Adipose tissue (tissue), 3 donors: Measurements from ENCODE around the gene NFE2L1. TPM values are rescaled to one million over a fixed set of nuclear protein-coding genes. Genes with fewer than 3 reads are reported as not detected.
"Not testable (repeated sequence)": the region's sequence is repeated elsewhere in the genome, so short reads cannot be mapped to it uniquely, and the experiment has no call there.

ENCODE experiments used
- H3K27ac ChIP-seq: one replicate; pipeline ENCODE4 v1.5.1; 2013; ENCODE audit warnings: low read depth, low read length
- WGBS, 3 donors: extraction: QIAGEN DNeasy Blood & Tissue Kit; methylation state at CpG; one replicate each; pipeline ENCODE4 v1.1.7; 2013; 5-methylcytosine and 5-hydroxymethylcytosine counted together
- polyA plus RNA-seq, 3 donors: library from polyadenylated mRNA; stranded (reverse); fragments of 200-250 nt; gene quantifications; one replicate each; pipeline ENCODE4 v1.2.3, GENCODE V29; 2013
- donor health status: healthy with polysubstance abuse.
- donor health status: Bipolar disorder and iron deficiency.
- donor health status: healthy.

NFE2L1 gene
- polyA plus RNA-seq, 3 donors: 29.9 to 183 (median 91.0) TPM

DNA sequence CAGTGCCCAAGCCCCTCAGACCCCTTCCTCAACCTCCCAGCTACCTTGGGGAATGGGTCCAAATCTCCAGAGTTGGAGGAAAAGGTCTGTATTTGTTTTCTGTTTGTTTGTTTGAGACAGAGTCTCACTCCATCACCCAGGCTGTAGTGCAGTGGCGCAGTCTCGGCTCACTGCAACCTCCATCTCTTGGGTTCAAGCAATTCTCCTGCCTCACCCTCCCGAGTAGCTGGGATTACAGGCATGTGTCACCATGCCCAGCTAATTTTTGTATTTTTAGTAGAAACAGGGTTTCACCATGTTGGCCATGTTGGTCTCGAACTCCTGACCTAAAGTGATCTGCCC lies 30.4 kb upstream of the NFE2L1 start:
- WGBS, 3 donors: 87 to 92% (median 90%) methylated on average over 4 of the region's 4 CpGs

DNA sequence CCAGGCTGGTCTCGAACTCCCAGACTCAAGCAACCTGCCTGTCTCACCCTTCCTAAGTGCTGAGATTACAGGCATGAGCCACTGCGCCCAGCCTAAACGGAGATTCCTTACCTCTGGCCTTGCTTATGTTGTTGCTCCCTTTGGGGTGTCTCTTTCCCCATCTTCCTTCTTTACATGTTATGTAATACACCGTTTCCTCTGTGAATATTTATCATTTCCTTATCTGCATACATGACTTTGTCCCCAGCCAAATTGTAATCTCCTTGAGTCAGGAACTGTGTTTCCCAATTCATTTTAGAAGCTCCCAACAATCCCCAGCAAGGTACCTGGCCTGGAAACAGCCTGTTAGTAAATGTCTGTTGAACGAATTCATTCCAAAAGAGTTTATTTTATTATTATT lies 26.2 kb upstream of the NFE2L1 start:
- WGBS, 3 donors: 47 to 67% (median 51%) methylated on average over 5 of the region's 5 CpGs
- H3K27ac ChIP-seq: no peak overlapping the region

More for the DNA sequence above, 30.4 kb upstream of the NFE2L1 start:
- H3K27ac ChIP-seq: not testable (repeated sequence)

DNA sequence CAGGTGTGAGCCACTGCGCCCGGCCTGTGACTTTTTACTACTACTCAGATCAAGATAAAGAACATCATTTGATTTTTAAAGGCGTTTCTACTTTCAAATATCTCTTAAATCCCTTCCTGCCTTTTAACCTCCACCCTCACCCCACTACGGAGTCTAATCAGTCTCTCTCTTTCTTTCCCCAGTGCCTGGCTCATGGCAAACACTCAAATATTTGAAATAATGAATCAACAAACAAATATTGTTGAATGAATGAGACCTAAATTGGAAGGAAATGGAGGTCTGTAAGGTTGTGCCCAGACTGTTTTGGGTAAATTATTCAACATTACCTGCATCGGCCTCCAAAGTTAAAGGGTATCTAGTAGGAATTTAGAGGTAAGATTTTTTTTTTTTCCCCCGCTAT lies 25.3 kb upstream of the NFE2L1 start:
- 50 to 59% (median 55%) methylated on average over 6 of the region's 6 CpGs for WGBS, 3 donors
- H3K27ac ChIP-seq: no peak overlapping the region

DNA sequence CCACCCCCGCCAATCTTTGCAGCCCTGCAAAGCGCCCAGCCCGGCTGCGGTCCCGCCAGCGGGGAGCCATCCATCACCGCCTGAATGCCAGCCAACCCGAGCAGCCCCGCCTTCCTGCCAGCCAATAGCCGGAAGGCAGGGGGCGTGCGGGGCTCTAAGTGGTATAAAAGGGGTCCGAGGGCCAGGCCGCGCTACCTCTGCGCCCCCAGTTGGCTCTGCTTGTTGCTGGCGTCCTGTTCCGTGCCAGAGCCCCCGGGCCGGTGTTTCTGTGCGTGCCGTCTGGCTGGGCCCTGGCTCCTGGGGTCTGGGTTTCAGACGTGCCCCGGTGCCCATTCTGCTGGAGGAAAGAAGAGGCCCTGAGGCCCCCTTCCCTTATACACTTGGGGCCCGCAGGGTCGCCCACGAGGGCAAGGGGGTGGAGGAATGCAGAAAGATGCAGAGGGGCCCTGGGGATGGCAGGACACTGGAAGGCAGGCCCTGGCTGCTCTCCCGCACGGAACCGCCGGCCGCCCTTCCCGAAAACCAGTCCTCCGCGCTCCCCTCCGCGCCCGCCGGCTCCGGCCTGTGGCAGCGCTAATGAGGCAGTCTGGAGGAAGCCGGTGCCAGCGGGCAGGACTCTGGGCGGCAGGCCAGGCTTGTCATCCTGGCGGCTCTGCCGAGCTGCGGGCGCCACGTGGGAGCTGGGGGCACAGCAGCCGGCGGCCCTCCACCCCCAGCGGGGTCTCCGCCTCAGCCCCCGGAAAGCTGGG lies 24.6 kb upstream of the NFE2L1 start:
- WGBS, 3 donors: 1 to 3% (median 1%) methylated on average over 45 to 54 of the region's 54 CpGs
- no peak overlapping the region for H3K27ac ChIP-seq

DNA sequence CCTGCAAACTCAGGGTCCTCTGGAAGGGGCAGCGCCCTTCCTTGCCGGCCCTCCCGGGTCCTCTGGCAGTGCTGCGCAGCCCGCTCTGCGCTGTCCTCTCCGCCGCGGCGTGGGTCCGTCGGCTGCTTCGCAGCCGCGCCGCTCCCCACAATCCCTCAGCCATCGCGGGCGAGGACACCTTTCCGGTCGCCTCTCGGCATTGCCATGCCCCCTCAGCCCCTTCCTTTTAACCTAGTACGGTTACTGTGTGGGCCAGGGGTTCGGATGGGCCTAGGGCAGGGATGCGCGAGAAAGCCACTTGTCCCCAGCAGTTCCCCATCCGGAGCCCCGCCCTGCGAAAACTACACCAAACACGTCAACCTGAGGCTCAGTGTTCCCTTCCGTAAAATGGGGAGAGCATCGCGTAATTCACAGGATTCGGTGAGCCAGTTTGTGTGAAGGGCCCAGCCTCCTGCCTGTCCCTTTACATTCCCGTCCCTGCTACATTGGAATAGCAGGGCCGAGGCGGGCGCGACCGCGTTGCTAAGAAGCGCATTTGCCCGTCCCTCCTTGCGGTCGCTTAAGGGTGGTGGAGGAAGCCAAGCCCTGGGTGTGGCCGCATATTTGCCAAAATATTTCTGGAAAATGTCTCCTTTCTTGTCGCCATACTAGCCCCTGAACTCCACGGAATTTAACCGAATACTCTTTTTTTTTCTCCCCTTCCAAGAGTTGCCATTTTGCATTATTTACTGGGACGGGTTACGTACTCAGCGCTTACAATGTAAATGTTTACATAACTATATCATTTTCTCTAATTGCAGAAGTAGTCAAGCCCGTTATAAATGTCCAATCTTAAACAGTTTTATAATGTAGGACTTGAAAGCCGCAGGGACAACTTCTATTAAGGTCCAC lies 23.8 kb upstream of the NFE2L1 start:
- WGBS, 3 donors: 1 to 2% (median 1%) methylated on average over 54 of the region's 54 CpGs
- H3K27ac ChIP-seq: no peak overlapping the region

DNA sequence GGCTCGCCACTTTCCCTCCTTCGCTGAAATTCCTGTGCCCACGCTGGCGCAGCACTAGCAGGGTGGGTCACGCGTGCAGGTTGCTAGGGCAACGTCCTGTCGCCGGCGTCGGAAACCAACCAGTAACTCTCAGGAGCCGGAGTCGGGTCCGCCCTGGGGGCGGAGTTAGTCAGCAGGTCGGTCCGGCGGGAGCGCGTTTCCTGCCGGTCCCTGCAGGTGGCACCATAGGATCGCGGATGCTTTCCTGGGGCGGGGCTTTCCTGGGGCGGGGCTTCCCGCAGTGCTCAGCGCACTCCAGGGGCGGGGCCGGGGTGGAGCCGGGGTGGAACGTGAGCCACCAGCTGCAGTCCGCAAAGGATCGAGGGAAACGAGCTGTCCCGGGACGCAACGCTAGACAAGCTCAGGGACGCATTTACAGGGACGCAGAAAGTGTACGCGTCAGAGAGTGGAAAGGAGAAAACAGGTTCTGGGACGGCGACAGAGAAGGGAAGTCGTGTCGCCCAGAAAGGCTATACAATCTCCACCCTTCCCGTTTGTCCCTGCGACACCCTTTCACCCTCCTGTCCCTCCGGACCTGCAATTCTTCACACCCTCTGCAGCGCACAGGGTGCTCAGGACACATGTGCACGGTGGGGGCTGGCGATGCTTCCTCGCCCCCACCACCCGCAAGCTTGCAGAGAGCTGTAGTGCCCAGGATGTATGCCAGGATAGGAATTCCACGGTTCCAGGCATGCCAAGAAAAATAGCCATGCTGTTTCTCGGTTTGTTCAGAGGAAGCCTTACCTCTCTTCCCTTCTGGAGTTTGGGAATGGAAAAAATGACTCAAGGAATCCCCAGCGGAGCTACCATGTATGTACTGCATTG lies 22.9 kb upstream of the NFE2L1 start:
- H3K27ac ChIP-seq: no peak overlapping the region

DNA sequence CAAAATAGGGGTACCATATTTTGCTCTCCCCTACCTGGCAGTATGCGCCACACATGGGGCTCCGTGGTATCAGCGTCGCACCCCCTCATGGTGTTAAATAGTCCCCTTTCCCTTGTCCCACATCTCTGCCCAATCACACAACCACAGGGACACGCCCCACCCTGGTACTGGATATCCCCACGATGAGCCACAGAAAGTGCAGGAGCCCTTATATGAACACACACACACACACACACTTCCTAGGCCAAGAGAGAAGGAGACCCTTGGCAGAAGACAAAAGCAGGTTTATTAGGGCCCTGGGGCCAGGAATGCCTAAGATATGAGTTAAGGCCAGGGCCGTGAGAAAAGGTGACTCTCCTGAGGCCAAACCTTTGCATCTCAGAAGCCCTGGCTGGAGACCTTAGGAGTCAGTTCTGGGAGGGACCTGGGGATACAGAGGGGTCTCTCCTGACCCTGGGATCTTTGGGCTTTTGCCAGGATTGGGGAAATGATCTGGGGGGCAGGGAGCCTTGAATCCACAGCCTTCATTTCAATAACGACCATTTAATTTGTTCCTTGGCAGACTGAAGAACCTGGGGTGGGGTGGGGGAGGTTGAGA lies 22.2 kb upstream of the NFE2L1 start:
- 29 to 32% (median 29%) methylated on average over 8 of the region's 8 CpGs for WGBS, 3 donors
- no peak overlapping the region for H3K27ac ChIP-seq

More for the DNA sequence above, 22.9 kb upstream of the NFE2L1 start:
- WGBS, 3 donors: 0 to 1% (median 1%) methylated on average over 55 to 56 of the region's 56 CpGs

DNA sequence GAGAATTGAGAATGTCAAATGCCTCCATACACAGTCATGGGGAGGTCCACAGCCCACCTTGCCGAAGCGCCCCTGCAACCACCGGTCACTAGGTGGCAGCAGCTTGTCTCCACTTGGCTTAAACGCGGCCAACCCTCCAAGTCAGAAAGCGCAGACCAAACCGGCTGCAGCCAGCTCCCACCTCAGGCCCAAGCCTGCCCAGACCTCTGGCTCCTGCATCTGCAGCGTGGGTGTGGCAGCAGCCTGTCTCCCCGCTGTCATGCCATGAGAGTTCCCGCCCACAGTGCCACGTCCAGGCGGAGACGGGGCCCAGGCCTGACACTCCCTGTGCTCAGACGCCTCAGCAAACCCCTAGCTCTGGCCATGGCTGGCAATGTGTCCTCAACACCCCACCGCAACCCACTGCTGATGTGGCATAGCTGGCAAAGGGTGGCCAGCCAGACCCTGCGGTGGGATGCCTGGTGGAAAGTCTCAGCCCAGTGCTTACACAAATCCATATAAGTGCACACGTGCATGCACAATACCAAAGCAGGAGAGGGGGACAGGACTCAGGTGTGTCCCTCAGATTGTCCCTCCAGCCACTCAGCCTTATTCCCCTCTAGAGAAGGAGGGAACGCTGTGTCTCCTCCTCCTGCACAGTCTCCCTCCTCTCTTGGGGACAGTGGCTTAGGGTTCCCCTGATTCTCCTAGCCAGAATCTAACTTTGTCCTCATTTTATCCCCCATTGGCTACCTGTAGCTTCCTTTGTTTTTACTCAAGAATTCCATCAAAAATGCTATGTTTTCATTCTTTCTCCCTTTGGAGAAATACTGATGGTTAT lies 21.4 kb upstream of the NFE2L1 start:
- WGBS, 3 donors: 21 to 25% (median 24%) methylated on average over 16 to 18 of the region's 18 CpGs

DNA sequence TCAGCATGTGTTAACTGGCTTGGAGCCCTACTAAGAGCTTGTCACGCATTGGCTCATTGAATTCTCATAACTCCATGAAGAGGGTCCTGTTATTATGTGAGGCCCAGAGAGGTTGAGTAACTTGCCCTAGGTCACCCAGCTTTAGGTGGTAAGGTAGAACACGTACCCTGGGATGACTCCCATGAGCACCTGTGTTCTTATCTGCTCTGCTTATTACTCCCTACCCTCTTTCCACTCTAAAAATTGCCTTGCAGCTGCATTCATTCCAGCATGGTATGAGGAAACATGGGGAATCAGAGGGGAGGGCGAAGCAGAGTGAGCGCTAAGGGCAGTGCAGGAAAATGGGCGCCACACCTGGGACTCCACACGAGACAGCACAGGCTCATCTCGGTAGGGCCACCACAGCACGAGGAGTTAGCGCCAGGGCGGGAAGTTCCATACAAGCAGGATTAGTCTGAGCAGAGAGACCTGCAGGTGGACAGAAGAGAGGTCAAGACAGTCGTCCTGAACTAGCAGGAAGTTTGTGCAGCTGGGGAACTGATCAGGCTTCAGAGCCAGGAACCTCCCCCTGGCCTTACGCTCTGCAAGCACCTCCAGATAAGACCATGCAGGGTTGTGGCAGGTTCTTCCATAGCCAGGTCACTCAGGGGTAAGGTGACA lies 20.7 kb upstream of the NFE2L1 start:
- no peak overlapping the region for H3K27ac ChIP-seq
- 69 to 81% (median 80%) methylated on average over 12 of the region's 12 CpGs for WGBS, 3 donors

More for the DNA sequence above, 21.4 kb upstream of the NFE2L1 start:
- H3K27ac ChIP-seq: no peak overlapping the region

DNA sequence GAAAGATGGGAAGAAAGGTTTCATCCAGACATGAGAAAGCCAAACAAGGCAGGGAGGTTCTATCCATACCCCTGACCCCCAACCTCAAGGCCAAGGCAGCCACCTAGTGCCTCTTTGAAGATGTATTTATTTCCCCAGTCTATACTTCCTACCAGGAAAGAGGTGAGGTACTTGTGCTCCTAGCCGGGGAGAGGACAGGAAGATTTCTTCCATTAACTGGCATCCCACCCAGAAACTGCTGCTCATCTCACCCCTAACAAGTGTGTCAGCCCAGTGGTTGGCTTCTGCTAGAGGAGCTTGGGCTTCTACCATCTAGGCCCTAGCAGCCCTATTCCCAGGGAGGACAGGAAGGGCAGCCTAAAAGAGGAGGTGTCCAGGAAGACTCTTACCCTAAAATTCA lies 19.4 kb upstream of the NFE2L1 start:
- 82 to 91% (median 89%) methylated on average over 1 of the region's 1 CpG for WGBS, 3 donors
- no peak overlapping the region for H3K27ac ChIP-seq

DNA sequence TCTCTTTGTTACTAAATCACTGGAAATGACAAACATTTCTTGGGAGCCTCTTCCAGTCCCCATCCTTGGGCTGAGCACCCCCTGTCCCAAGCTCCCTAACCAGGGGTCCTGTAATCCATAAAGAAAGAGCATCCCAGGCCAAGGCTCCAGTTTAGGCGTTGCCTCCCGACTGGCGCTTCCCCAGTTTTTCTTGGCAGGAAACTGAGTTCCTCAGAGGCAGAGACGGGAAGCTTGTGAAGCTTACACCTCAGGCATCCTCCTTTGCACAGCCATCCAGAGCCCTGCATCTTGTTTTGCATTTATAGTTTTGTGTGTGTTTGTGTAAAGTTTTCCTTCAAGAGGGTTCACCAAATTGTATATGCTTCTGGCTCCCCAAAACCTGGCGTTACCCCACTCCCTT lies 17.6 kb upstream of the NFE2L1 start:
- no peak overlapping the region for H3K27ac ChIP-seq
- 38 to 60% (median 52%) methylated on average over 5 of the region's 5 CpGs for WGBS, 3 donors

DNA sequence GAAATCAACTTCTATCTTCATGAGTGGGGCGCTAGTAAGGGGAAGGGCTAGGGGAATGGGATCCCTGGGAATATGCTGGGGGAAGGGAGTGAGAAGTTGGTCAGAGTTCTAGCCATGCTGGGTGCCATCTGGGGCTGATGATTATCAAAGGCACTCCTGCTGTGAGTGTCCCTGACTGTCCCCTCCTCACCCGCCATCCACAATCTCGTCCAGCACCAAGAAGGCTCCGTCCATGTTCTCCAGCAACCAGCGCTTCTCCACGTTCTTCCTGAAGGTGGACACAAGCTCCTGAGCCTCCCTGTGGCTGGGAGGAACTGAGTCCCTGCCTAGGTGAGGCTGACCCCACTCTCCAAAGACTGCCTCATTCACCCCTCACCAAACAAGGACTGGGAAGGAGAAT lies 16.2 kb upstream of the NFE2L1 start:
- H3K27ac ChIP-seq: no peak overlapping the region
- 86 to 91% (median 88%) methylated on average over 6 of the region's 6 CpGs for WGBS, 3 donors

DNA sequence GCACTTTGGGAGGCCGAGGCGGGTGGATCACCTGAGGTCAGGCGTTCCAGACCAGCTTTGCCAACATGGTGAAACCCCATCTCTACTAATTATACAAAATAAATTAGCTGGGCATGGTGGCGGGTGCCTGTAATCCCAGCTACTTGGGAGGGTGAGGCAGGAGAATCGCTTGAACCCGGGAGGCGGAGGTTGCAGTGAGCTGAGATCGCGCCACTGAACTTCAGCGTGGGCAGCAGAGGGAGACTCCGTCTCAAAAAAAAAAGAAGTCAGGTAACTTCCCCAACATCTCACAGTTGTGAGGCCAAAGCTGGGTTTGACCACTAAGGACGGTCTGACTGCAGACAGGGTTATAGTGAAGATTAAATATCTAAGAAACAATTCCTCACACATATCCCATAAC lies 13.4 kb upstream of the NFE2L1 start:
- 87 to 91% (median 88%) methylated on average over 12 of the region's 12 CpGs for WGBS, 3 donors

DNA sequence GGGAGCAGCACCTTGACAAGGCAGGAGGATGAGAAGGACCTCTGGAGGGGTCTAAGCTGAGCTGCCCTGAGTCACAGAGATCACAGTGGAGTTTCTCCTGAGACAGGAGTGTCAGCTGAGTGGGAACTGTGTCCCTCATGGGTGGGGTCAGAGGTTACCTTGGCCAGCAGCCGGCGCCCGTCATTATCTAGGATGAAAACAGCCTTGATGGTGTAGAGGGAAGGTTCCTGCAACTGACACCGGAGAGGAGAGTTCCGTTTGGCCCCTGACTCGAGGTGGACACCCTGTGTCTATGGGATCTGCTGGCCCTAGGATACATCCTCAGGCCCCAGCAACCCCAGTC lies 11.5 kb upstream of the NFE2L1 start:
- no peak overlapping the region for H3K27ac ChIP-seq

More for the DNA sequence above, 13.4 kb upstream of the NFE2L1 start:
- H3K27ac ChIP-seq: not testable (repeated sequence)

DNA sequence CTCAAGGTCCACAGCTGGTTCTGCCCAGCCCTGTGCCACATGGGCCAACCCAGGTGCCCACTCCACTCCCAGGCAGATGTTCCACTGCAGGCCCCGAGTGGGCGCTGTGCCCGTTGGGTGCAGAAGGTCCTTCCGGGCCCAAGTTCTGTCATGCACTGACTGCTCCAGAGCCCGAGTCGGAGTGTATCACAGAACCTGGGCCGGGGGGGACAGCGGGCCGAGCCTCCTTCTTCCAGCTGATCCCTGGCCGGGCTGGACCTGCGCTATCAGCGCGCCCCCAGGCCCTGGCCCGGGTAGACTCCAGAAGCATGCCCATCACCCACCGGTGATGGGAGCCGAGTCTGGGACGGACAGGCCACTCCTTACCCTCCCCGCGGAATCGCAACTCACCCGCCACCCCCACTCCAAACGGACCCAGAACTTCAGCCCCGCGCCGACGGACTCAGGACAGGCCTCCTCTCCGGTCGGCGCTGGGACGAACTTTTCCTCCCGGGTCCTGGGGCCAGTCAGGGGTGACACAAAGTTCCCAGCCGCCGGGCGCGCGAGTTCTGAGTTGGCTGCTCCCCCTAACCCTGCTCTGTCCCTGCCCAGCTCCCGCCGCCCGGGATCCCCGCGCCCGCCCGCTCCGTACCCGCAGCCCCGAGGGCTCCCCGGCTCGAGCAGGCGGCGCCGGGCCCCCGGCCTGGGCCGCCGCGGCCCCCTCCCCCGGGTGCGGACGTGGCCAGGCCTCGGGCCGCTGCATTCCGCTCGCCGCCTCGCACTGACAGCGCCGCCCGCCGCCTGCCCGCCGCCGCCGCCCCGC lies 10.9 kb upstream of the NFE2L1 start, which contains the start of gene COPZ2:
COPZ2 (minus strand) TSS at position 762 of the 802 bp plus-strand sequence; CDS start at position 742, 20 bp downstream.
- H3K27ac ChIP-seq: no peak within 1 kb of the TSS
- WGBS, 3 donors: 1 to 4% (median 2%) methylated on average over 50 to 72 of the region's 73 CpGs

More for the DNA sequence above, 11.5 kb upstream of the NFE2L1 start:
- WGBS, 3 donors: 27 to 57% (median 32%) methylated on average over 6 of the region's 6 CpGs

DNA sequence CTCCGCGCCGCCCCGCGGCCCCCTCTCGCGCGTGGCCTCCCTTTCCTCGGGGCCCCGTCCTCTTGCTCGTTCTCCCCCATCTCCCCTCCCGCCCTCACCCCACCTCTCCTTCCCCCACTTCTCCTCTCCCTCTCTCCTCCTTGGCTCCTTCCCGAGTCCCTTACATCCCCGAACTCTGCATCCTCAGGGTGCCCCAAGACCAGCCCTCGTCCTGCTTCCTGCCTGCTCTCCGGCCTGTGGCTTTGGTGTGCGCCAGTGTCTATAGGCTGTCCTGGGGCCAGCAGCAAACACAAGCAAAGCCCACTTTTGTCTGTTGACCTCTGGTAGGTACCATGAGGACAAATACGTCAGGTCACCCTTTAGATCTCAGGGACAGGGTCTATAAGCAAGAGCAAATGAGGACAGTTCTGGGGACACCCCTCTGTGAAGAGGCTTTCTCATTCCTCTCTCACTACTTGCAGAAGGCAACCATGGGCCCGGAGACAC lies 10.3 kb upstream of the NFE2L1 start:
- H3K27ac ChIP-seq: no peak overlapping the region
- 8 to 14% (median 10%) methylated on average over 14 to 19 of the region's 19 CpGs for WGBS, 3 donors
